SJSA1 (cell line): ENCODE results near the gene CACNG7. TPM values are rescaled to one million over a fixed set of nuclear protein-coding genes. Genes with fewer than 3 reads are reported as not detected.

Experiments used
- DNase-seq, 2 experiments: peaks; one replicate each; pipeline ENCODE4 v3.0.0-alpha.2; 2015 to 2020; ENCODE audit warnings: low spot score in 2 of 2, low read depth in 1 of 2
- H3K27ac ChIP-seq: fragments of 250-450 bp; sonication (Bioruptor Pico); 2 replicates; pipeline ENCODE4 v1.5.1; 2020; ENCODE audit warnings: mild to moderate bottlenecking, moderate library complexity
- H3K27me3 ChIP-seq: fragments of 250-450 bp; sonication (Bioruptor Pico); replicated peaks from 2 replicates; pipeline ENCODE4 v1.5.1; 2020; ENCODE audit warnings: mild to moderate bottlenecking, moderate library complexity
- H3K36me3 ChIP-seq: fragments of 250-450 bp; sonication (Bioruptor Pico); 2 replicates; pipeline ENCODE4 v1.5.1; 2020; ENCODE audit warnings: mild to moderate bottlenecking
- H3K4me1 ChIP-seq: fragments of 250-450 bp; sonication (Bioruptor Pico); replicated peaks from 2 replicates; pipeline ENCODE4 v1.6.1; 2021; ENCODE audit warnings: mild to moderate bottlenecking
- H3K4me3 ChIP-seq: fragments of 250-450 bp; sonication (Bioruptor Pico); 2 replicates; pipeline ENCODE4 v1.5.1; 2020; ENCODE audit warnings: mild to moderate bottlenecking
- H3K9me3 ChIP-seq: fragments of 250-450 bp; sonication (Bioruptor Pico); replicated peaks from 2 replicates; pipeline ENCODE4 v1.5.1; 2020; ENCODE audit warnings: mild to moderate bottlenecking
- total RNA-seq: library from RNA; depleted of rRNA; stranded (reverse); fragments of >200 nt; shearing (Covaris generic); gene quantifications from 2 replicates; pipeline ENCODE4 v1.2.3, GENCODE V29; 2014

Gene CACNG7
- total RNA-seq, 1 experiment from 2014 or later: not detected

- DNase-seq: no peak
- H3K36me3 ChIP-seq: peaks cover 68% of the 10 kb centered on the region
- H3K27ac ChIP-seq: no peak overlapping the region
- H3K27me3 ChIP-seq: no peaks in the 10 kb centered on the region
- H3K4me1 ChIP-seq: no peaks in the 10 kb centered on the region; the same call in 1 of the 2 replicates
- H3K4me3 ChIP-seq: no peak overlapping the region
- no peaks in the 10 kb centered on the region for H3K9me3 ChIP-seq
Observed at GRCh38 chr19:53872762-53873161, 36.3 kb upstream of the CACNG7 start.

DNA sequence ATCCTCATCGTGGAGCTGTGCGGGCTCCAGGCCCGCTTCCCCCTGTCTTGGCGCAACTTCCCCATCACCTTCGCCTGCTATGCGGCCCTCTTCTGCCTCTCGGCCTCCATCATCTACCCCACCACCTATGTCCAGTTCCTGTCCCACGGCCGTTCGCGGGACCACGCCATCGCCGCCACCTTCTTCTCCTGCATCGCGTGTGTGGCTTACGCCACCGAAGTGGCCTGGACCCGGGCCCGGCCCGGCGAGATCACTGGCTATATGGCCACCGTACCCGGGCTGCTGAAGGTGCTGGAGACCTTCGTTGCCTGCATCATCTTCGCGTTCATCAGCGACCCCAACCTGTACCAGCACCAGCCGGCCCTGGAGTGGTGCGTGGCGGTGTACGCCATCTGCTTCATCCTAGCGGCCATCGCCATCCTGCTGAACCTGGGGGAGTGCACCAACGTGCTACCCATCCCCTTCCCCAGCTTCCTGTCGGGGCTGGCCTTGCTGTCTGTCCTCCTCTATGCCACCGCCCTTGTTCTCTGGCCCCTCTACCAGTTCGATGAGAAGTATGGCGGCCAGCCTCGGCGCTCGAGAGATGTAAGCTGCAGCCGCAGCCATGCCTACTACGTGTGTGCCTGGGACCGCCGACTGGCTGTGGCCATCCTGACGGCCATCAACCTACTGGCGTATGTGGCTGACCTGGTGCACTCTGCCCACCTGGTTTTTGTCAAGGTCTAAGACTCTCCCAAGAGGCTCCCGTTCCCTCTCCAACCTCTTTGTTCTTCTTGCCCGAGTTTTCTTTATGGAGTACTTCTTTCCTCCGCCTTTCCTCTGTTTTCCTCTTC lies 35.1 kb upstream of the CACNG7 start:
- H3K9me3 ChIP-seq: no peaks in the 10 kb centered on the region

GRCh38 chr19:53874606-53874990 lies 34.5 kb upstream of the CACNG7 start:
- peaks cover 6% of the 10 kb centered on the region; the same call in 1 of the 2 replicates for H3K4me1 ChIP-seq
- no peaks in the 10 kb centered on the region for H3K9me3 ChIP-seq
- H3K36me3 ChIP-seq: peaks cover 52% of the 10 kb centered on the region
- no peak overlapping the region for H3K27ac ChIP-seq
- H3K27me3 ChIP-seq: no peaks in the 10 kb centered on the region
- no peak for DNase-seq
- no peak overlapping the region for H3K4me3 ChIP-seq

More for the DNA sequence above, 35.1 kb upstream of the CACNG7 start:
- H3K36me3 ChIP-seq: peaks cover 58% of the 10 kb centered on the region
- H3K27ac ChIP-seq: no peak overlapping the region
- H3K27me3 ChIP-seq: no peaks in the 10 kb centered on the region
- no peak for DNase-seq
- no peak overlapping the region for H3K4me3 ChIP-seq
- peaks cover 3% of the 10 kb centered on the region; the same call in 1 of the 2 replicates for H3K4me1 ChIP-seq

GRCh38 chr19:53875602-53876325 lies 33.3 kb upstream of the CACNG7 start:
- Histone ChIP-seq H3K36me3 (peaks cover 47% of the 10 kb centered on the region), H3K4me3 (no peak overlapping the region), H3K27ac (no peak overlapping the region), H3K27me3 (no peaks in the 10 kb centered on the region; the same call in 1 of the 2 replicates), H3K4me1 (peaks cover 9% of the 10 kb centered on the region), H3K9me3 (no peaks in the 10 kb centered on the region)
- no peak for DNase-seq

GRCh38 chr19:53876651-53877224 lies 32.3 kb upstream of the CACNG7 start:
- Histone ChIP-seq H3K4me1 (peaks cover 19% of the 10 kb centered on the region), H3K27ac (no peak overlapping the region), H3K36me3 (peaks cover 40% of the 10 kb centered on the region), H3K4me3 (no peak overlapping the region), H3K27me3 (peaks cover 4% of the 10 kb centered on the region), H3K9me3 (no peaks in the 10 kb centered on the region)
- no peak for DNase-seq

DNA sequence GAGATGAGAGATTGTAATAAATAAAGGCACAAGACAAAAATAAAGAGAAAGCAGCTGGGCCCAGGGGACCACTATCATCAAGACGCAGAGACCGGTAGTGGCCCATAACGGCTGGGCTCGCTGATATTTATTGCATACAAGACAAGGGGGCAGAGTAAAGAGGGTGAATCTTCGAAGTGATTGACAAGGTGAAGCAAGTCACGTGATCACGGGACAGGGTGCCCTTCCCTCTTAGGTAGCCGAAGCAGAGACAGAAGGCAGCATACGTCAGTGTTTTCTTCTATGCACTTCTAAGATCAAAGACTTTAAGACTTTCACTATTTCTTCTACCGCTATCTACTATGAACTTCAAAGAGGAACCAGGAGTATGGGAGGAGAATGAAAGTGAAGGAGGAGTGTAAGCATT lies 31.7 kb upstream of the CACNG7 start:
- Histone ChIP-seq H3K4me3 (no peak overlapping the region), H3K9me3 (no peaks in the 10 kb centered on the region), H3K27ac (no peak overlapping the region), H3K36me3 (peaks cover 34% of the 10 kb centered on the region), H3K4me1 (peaks cover 25% of the 10 kb centered on the region), H3K27me3 (peaks cover 10% of the 10 kb centered on the region)
- DNase-seq: no peak

GRCh38 chr19:53878776-53879139 lies 30.3 kb upstream of the CACNG7 start:
- DNase-seq: no peak
- no peak overlapping the region for H3K27ac ChIP-seq
- peaks cover 20% of the 10 kb centered on the region for H3K36me3 ChIP-seq
- H3K4me3 ChIP-seq: peak overlapping the region; percentile 32
- peaks cover 20% of the 10 kb centered on the region for H3K27me3 ChIP-seq
- H3K4me1 ChIP-seq: peaks cover 25% of the 10 kb centered on the region
- H3K9me3 ChIP-seq: no peaks in the 10 kb centered on the region

DNA sequence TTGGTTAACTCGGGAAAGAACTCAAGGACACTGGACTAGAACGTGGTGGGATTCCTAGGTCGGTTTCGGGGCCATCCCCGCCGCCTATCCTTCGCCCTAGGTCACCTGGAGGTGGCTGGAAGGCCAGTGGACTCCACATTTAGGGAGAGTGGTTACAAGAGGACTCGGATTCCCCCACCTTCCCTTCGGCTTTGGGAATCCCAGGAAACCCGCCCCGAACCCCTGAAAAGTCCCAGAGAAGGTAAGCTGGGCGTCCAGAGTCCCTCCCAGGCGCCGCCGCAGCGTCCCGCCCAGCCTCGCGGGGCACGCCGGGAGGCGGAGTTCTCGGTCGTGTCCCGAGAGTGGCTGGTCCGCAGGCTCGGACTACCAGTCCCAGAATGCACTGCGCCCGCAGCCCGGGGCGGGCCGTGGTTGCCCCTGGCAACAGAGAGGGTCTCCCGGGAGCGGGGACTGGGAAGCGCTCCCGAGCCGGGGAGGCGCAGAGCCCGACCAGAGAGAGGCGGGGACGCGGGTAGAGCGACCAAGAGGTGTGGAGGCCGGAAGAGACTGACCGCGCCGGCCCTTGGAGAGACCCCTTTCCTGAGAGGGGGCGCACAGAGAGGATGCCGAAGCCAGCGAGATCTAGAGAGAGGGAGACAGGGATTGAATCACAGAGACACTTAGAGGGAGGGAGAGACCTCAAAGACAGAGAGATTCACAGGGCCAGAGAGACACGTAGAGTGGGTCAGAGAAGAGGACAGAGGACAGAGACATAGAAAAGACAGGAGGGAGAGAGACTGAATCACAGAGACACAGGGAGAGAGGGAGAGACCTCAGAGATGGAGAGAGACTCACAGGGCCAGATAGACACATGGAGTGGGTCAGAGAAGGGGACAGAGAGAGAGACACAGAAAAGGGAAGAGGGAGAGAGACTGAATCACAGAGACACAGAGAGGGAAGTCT lies 29.7 kb upstream of the CACNG7 start:
- Histone ChIP-seq H3K27me3 (peaks cover 27% of the 10 kb centered on the region), H3K36me3 (peaks cover 14% of the 10 kb centered on the region), H3K27ac (no peak overlapping the region), H3K4me3 (peak overlapping the region; percentile 32), H3K4me1 (peaks cover 25% of the 10 kb centered on the region), H3K9me3 (no peaks in the 10 kb centered on the region)
- DNase-seq: peak; percentile 91 to 94

- H3K4me1 ChIP-seq: peaks cover 25% of the 10 kb centered on the region
- peaks cover 38% of the 10 kb centered on the region for H3K27me3 ChIP-seq
- no peak overlapping the region for H3K27ac ChIP-seq
- H3K4me3 ChIP-seq: peak overlapping the region; percentile 16; the same call in 1 of the 2 replicates
- H3K9me3 ChIP-seq: no peaks in the 10 kb centered on the region
- H3K36me3 ChIP-seq: peaks cover under 1% of the 10 kb centered on the region
- no peak for DNase-seq
Observed at GRCh38 chr19:53880711-53881481, 28.2 kb upstream of the CACNG7 start.

DNA sequence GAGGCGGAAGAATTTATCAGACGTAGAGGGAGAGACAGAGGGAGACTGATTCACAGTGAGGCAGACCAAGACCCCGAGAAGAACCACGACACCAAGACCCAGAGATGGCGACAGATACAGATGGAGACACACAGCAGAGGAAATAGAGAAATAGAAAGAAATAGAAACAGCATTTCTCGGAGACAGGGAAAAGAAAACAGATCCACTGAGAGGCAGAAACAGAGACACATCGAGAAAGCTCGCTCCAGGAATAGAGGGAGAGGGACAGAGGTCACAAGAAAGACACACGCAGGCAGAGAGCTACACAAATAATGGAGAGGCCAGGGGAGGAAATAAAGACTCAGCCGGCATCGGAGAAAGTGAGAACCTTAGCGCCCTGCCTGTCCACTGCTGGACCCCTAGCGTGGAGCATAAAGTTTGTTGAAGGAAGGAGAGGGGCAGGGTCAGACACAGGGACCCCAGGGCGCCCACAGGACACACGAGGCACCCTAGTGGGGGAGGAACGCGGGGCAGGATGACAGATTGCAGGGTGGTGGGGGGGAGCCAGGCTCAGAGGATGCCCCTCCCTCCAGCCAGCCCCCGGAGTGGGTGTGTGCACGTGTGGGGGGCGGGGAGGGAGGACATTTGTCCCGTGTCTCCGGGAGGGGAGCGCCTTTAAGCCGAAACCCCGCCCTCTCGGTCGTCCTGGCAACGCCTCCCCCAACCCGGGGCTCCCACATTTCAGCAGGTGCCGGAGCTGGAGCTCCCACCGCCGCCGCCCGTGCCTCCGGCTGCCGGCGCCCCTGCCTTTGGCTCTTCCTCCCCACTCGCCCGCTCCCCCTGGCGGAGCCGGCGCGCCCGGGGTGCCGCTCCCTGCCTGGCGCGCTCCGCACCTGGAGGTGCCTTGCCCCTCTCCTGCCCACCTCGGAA lies 27.3 kb upstream of the CACNG7 start, which contains the start of gene PRKCG:
Gene PRKCG, plus strand, starts transcription at position 716 of the 909 bp plus-strand sequence. CDS start 298 bp downstream, outside the sequence.
- H3K27me3 ChIP-seq: peaks cover 44% of the 10 kb centered on the region
- peaks cover 25% of the 10 kb centered on the region for H3K4me1 ChIP-seq
- peak within 1 kb of the TSS; percentile 16 for H3K4me3 ChIP-seq
- no peaks in the 10 kb centered on the region for H3K9me3 ChIP-seq
- no peaks in the 10 kb centered on the region for H3K36me3 ChIP-seq
- DNase-seq: no peak
- H3K27ac ChIP-seq: no peak within 1 kb of the TSS

DNA sequence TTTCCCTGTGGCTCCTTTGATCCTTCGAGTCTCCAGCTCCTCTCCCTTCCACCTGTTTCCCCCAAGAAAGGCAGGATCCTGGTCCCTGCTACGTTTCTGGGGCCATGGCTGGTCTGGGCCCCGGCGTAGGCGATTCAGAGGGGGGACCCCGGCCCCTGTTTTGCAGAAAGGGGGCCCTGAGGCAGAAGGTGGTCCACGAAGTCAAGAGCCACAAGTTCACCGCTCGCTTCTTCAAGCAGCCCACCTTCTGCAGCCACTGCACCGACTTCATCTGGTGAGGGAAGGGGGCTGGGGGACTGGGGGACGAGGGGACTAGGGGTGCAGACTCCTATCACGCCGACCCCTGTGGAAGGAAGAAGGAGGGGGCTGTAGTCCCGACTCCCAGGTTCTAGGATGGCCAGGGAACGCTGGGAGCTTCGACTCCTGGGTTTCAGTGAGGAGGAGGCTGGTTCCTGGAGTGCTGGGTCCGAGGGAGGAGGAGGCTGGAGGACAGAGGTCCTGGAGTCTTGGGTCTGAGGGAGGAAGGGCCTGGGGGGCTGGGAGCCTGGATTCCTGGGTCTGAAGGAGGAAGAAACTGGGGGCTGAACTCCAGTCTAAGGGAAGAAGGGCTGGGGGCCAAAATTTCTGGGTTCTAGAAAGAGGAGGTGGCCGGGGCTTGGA lies 26.6 kb upstream of the CACNG7 start:
- Histone ChIP-seq H3K27ac (no peak overlapping the region), H3K36me3 (no peaks in the 10 kb centered on the region), H3K9me3 (no peaks in the 10 kb centered on the region), H3K4me3 (no peak overlapping the region; the same call in 1 of the 2 replicates), H3K27me3 (peaks cover 47% of the 10 kb centered on the region), H3K4me1 (peaks cover 25% of the 10 kb centered on the region)
- no peak for DNase-seq
